ENCODE data around the gene SNX5.
A peak's percentile ranks its signal among the peaks of the same experiment; 100 is the strongest.

The SNX5 gene

GRCh38 chr20:17938871-17939619, 29.5 kb downstream of the SNX5 start:
- Histone ChIP-seq H3K4me2 (ENCODE audit: low read length, poor library complexity, severe bottlenecking) (no peak overlapping the region), H3K79me1 (replicated peaks; ENCODE audit: low read length, poor library complexity, severe bottlenecking) (peaks cover 16% of the 10 kb centered on the region), H3K14ac (ENCODE audit: low read length in 2 of 2) (peak overlapping the region in 1 of 2 experiments; percentile 11), H3K18ac (ENCODE audit: low read depth in 1 of 2, low read length in 2 of 2) (peak overlapping the region; percentile 10 to 54), H4K8ac (ENCODE audit: low read length) (no peak overlapping the region), H3K9me3 (ENCODE audit: control insufficient read depth, low read length) (no peaks in the 10 kb centered on the region), H3K27ac (ENCODE audit: low read length, poor library complexity, severe bottlenecking) (peak overlapping the region; percentile 22), H2BK5ac (ENCODE audit: low read depth, low read length, poor library complexity, severe bottlenecking) (no peak overlapping the region), H3K4me1 (ENCODE audit: control insufficient read depth, insufficient read depth, low read depth, low read length) (peaks cover 39% of the 10 kb centered on the region), H3K4me3 (ENCODE audit: insufficient read depth in 1 of 2, low read depth in 1 of 2, low read length in 2 of 2) (no peak overlapping the region), H2AK5ac (ENCODE audit: low read length, severe bottlenecking) (peak overlapping the region; percentile 12), H4K91ac (ENCODE audit: low read length) (no peak overlapping the region), H3K4ac (ENCODE audit: low read depth in 1 of 2, low read length in 2 of 2) (peak overlapping the region in 1 of 2 experiments; percentile 24), H2BK120ac (ENCODE audit: low read depth, low read length) (no peak overlapping the region), H3K23ac (ENCODE audit: low read length in 2 of 2) (no peak overlapping the region), H2BK15ac (ENCODE audit: low read depth, poor library complexity, severe bottlenecking) (no peak overlapping the region), H3K27me3 (ENCODE audit: control insufficient read depth in 1 of 2, insufficient read depth in 1 of 2, low read length in 2 of 2) (no peaks in the 10 kb centered on the region), H3K36me3 (ENCODE audit: control insufficient read depth in 1 of 2, insufficient read depth in 2 of 2, low read depth in 1 of 2, low read length in 2 of 2) (peaks cover 29 to 45% of the 10 kb centered on the region in 2 experiments), H2BK12ac (ENCODE audit: low read length in 2 of 2) (peak overlapping the region; percentile 49 to 70), H2AFZ (ENCODE audit: low read depth, low read length) (no peak overlapping the region), H3K9ac (ENCODE audit: low read length) (peak overlapping the region; percentile 67)
- peak; percentile 72 for DNase-seq
- 23% methylated on average over 12 of the region's 13 CpGs for WGBS

DNA sequence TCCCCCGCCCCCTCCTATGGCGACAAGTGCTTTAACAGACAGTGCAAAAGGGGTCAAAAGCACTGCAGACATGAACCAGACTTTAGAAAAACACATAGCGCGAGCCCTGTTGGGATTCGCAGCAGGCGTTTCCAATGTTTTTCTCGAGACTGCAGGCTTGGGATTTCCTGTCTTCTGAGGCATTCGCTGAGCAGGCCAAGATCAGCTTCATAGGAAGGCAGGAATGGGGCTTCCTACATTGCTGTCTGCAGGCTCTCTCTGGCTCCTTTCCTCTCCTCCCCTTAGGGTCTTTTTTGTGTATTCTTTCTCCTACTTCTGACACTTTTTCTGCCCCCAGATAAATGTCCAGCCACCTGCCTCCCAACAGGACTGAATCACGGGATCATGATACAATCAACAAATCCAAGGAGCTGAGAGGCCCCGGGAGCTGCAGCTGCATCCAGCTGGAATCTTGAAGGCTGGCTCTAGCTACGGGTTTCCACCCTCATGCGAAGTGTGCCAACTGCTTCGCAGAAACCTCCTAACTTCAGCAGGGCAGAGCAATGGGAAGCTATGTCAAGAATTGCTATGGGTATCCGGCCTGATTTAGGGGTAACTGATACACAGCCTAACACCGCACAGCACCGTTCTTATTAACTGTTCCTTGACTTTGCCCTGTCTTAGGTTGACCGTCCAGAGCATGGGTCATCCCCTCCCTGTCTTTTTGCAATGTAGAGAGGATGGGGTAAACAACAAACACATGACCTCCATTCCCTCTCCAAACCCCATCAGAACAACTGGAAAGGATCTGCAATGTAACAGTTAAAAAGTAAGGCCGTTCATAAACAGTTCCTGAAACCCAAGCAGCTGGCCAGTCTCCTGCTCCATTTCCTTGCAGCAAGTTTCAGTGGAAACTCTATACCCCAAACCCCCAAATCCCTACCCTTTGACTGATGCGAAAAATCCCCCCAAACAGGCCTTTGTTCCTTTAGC, 31.5 kb downstream of the SNX5 start:
- 32% methylated on average over 18 of the region's 19 CpGs for WGBS

GRCh38 chr20:17936286-17936760, 32.3 kb downstream of the SNX5 start:
- H2BK5ac ChIP-seq (ENCODE audit: low read depth, low read length, poor library complexity, severe bottlenecking), result no peak overlapping the region
- H3K18ac ChIP-seq (ENCODE audit: low read depth in 1 of 2, low read length in 2 of 2), result peak overlapping the region in 1 of 2 experiments; percentile 13
- no peak overlapping the region for H2BK120ac ChIP-seq (ENCODE audit: low read depth, low read length)
- DNase-seq, result peak; percentile 70
- H3K9me3 ChIP-seq (ENCODE audit: control insufficient read depth, low read length), result peaks cover 3% of the 10 kb centered on the region
- H2AFZ ChIP-seq (ENCODE audit: low read depth, low read length), result no peak overlapping the region
- H3K27me3 ChIP-seq (ENCODE audit: control insufficient read depth in 1 of 2, insufficient read depth in 1 of 2, low read length in 2 of 2), result no peaks in the 10 kb centered on the region
- peaks cover 53% of the 10 kb centered on the region for H3K4me1 ChIP-seq (ENCODE audit: control insufficient read depth, insufficient read depth, low read depth, low read length)
- peak overlapping the region in 1 of 2 experiments; percentile 65 for H2BK12ac ChIP-seq (ENCODE audit: low read length in 2 of 2)
- H3K9ac ChIP-seq (ENCODE audit: low read length), result peak overlapping the region; percentile 65
- peak overlapping the region; percentile 26 for H3K4me2 ChIP-seq (ENCODE audit: low read length, poor library complexity, severe bottlenecking)
- peak overlapping the region; percentile 35 for H4K8ac ChIP-seq (ENCODE audit: low read length)
- WGBS, result 67% methylated on average over 7 of the region's 8 CpGs
- H3K14ac ChIP-seq (ENCODE audit: low read length in 2 of 2), result peak overlapping the region in 1 of 2 experiments; percentile 82
- H3K4me3 ChIP-seq (ENCODE audit: insufficient read depth in 1 of 2, low read depth in 1 of 2, low read length in 2 of 2), result peak overlapping the region in 1 of 2 experiments; percentile 60
- no peak overlapping the region for H2BK15ac ChIP-seq (ENCODE audit: low read depth, poor library complexity, severe bottlenecking)
- peak overlapping the region; percentile 98 for H2AK5ac ChIP-seq (ENCODE audit: low read length, severe bottlenecking)
- H3K27ac ChIP-seq (ENCODE audit: low read length, poor library complexity, severe bottlenecking), result peak overlapping the region; percentile 89
- H4K91ac ChIP-seq (ENCODE audit: low read length), result no peak overlapping the region
- peaks cover 17 to 18% of the 10 kb centered on the region in 2 experiments for H3K36me3 ChIP-seq (ENCODE audit: control insufficient read depth in 1 of 2, insufficient read depth in 2 of 2, low read depth in 1 of 2, low read length in 2 of 2)
- H3K79me1 ChIP-seq (replicated peaks; ENCODE audit: low read length, poor library complexity, severe bottlenecking), result peaks cover 10% of the 10 kb centered on the region
- no peak overlapping the region for H3K4ac ChIP-seq (ENCODE audit: low read depth in 1 of 2, low read length in 2 of 2)
- no peak overlapping the region for H3K23ac ChIP-seq (ENCODE audit: low read length in 2 of 2)

More for the DNA sequence above, 31.5 kb downstream of the SNX5 start:
- peak; percentile 91 for DNase-seq
- Histone ChIP-seq H3K4me2 (ENCODE audit: low read length, poor library complexity, severe bottlenecking) (no peak overlapping the region), H3K79me1 (replicated peaks; ENCODE audit: low read length, poor library complexity, severe bottlenecking) (peaks cover 11% of the 10 kb centered on the region), H3K36me3 (ENCODE audit: control insufficient read depth in 1 of 2, insufficient read depth in 2 of 2, low read depth in 1 of 2, low read length in 2 of 2) (peaks cover 21 to 25% of the 10 kb centered on the region in 2 experiments), H2BK12ac (ENCODE audit: low read length in 2 of 2) (peak overlapping the region; percentile 81 to 90), H3K27me3 (ENCODE audit: control insufficient read depth in 1 of 2, insufficient read depth in 1 of 2, low read length in 2 of 2) (no peaks in the 10 kb centered on the region), H3K4me3 (ENCODE audit: insufficient read depth in 1 of 2, low read depth in 1 of 2, low read length in 2 of 2) (peak overlapping the region in 1 of 2 experiments; percentile 60), H3K9me3 (ENCODE audit: control insufficient read depth, low read length) (no peaks in the 10 kb centered on the region), H2BK15ac (ENCODE audit: low read depth, poor library complexity, severe bottlenecking) (no peak overlapping the region), H3K4me1 (ENCODE audit: control insufficient read depth, insufficient read depth, low read depth, low read length) (peaks cover 53% of the 10 kb centered on the region), H4K8ac (ENCODE audit: low read length) (peak overlapping the region; percentile 69), H2BK5ac (ENCODE audit: low read depth, low read length, poor library complexity, severe bottlenecking) (peak overlapping the region; percentile 75), H2BK120ac (ENCODE audit: low read depth, low read length) (peak overlapping the region; percentile 38), H3K27ac (ENCODE audit: low read length, poor library complexity, severe bottlenecking) (peak overlapping the region; percentile 89), H3K14ac (ENCODE audit: low read length in 2 of 2) (no peak overlapping the region), H2AK5ac (ENCODE audit: low read length, severe bottlenecking) (peak overlapping the region; percentile 43), H3K4ac (ENCODE audit: low read depth in 1 of 2, low read length in 2 of 2) (peak overlapping the region in 1 of 2 experiments; percentile 19), H3K9ac (ENCODE audit: low read length) (peak overlapping the region; percentile 65), H2AFZ (ENCODE audit: low read depth, low read length) (no peak overlapping the region), H3K23ac (ENCODE audit: low read length in 2 of 2) (peak overlapping the region in 1 of 2 experiments; percentile 94), H3K18ac (ENCODE audit: low read depth in 1 of 2, low read length in 2 of 2) (peak overlapping the region; percentile 28 to 65), H4K91ac (ENCODE audit: low read length) (peak overlapping the region; percentile 79)

Measured in mesenchymal stem cell (in vitro differentiated cells and primary cell).